Gastroesophageal sphincter (tissue), 4 donors: ENCODE measurements around the gene PCDH12. TPM values are rescaled to one million over a fixed set of nuclear protein-coding genes. Genes with fewer than 3 reads are reported as not detected.

ENCODE experiments used
- ATAC-seq: fragments of 150-250 bp; one replicate; pipeline ENCODE4 v1.9.1; 2016; ENCODE audit warnings: mild to moderate bottlenecking, moderate library complexity
- H3K27ac ChIP-seq, 4 donors: fragments of 200-600 bp; sonication (generic) in 3 of 4; 1 replicate in 3 of 4; 2 replicates in 1 of 4; pipeline ENCODE4 v1.5.1; 2016 to 2019
- H3K27me3 ChIP-seq: fragments of 200-600 bp; sonication (generic); one replicate; pipeline ENCODE4 v1.5.1; 2019
- H3K36me3 ChIP-seq, 2 donors: fragments of 200-600 bp; sonication (generic); one replicate each; pipeline ENCODE4 v1.5.1; 2019; ENCODE audit warnings: control low read depth in 1 of 2
- H3K4me1 ChIP-seq, 3 donors: fragments of 200-600 bp; sonication (generic); 1 replicate in 2 of 3; 2 replicates in 1 of 3; pipeline ENCODE4 v1.5.1; 2016 to 2019; ENCODE audit warnings: control low read depth in 2 of 3
- H3K4me3 ChIP-seq, 2 donors: fragments of 200-600 bp; sonication (generic); one replicate each; pipeline ENCODE4 v1.5.1; 2019; ENCODE audit warnings: mild to moderate bottlenecking in 1 of 2, moderate library complexity in 1 of 2
- H3K9me3 ChIP-seq, 3 donors: fragments of 200-600 bp; sonication (generic); one replicate each; pipeline ENCODE4 v1.5.1; 2017 to 2019; ENCODE audit warnings: control low read depth in 2 of 3
- EP300 ChIP-seq: sonication (generic); formaldehyde crosslinking; IDR thresholded peaks from one replicate; pipeline ENCODE4 v1.6.1; 2017; ENCODE audit warnings: antibody characterized with exemption, mild to moderate bottlenecking
- POLR2A ChIP-seq, 2 donors: fragments of 450-650 bp; IDR thresholded peaks; one replicate each; pipeline ENCODE4 v1.6.1; 2017; ENCODE audit warnings: antibody characterized with exemption in 2 of 2, mild to moderate bottlenecking in 2 of 2, moderate library complexity in 1 of 2
- POLR2AphosphoS5 ChIP-seq: sonication (generic); formaldehyde crosslinking; IDR thresholded peaks from one replicate; pipeline ENCODE4 v1.6.1; 2017; ENCODE audit warnings: antibody characterized with exemption
- WGBS, 2 donors: methylation state at CpG; one replicate each; pipeline ENCODE4 v1.1.5; 2018; ENCODE audit warnings: low coverage in 1 of 2; 5-methylcytosine and 5-hydroxymethylcytosine counted together
- total RNA-seq, 4 donors: library from RNA; depleted of rRNA; stranded (reverse); fragments of >200 nt; gene quantifications; one replicate each; pipeline ENCODE4 v1.1.0, GENCODE V29; 2016
- TF ChIP-seq, protein P1 (sequence below), 4 experiments: fragments of 200-600 bp in 2 of 4; fragments of 450-650 bp in 2 of 4; sonication (generic) in 1 of 4; IDR thresholded peaks; one replicate each; pipeline ENCODE4 v1.5.1; 2017 to 2019; ENCODE audit warnings: antibody characterized with exemption in 4 of 4, mild to moderate bottlenecking in 2 of 4, moderate library complexity in 2 of 4

PCDH12 gene
- total RNA-seq, 4 donors from 2014 or later = 4.2 to 6.8 (median 6.0) TPM

DNA sequence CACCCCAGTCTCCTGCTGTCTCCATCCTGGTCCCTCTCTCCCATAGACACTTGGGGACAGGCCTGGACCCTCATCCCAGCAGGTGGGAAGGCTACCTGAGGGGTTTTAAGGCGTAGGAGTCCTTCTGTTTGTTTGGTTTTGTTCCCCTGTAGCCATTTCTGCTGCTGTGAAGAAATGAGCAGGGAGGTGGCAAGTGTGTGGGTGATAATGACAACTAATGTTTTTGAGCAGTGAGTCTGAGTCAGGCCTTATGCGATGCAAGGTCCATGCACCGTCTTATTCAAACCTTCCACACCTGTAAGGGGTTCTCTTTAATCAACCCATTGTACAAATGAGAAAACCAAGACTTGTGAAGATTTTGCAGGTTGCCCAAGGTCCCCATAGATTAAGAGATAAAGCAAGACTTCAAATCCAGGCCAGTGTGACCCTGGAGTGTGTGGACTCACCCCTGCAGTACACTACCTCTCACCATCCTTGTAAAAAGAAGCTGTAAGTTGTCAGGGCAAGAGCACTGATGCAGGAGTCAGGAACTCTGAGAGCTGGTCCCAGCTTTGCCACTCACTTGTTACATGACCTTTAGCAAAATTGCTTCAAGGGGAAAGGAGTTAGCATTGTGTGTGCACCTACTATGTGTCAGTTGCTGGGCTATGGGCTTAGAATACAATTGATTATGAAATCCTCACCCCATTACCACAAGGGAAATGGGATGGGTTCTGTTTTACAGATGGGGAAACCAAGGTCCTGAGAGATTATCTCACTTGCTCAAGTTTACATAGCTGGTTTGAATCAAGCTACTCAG, 7.6 kb downstream of the PCDH12 start:
- TF ChIP-seq, protein P1, sequence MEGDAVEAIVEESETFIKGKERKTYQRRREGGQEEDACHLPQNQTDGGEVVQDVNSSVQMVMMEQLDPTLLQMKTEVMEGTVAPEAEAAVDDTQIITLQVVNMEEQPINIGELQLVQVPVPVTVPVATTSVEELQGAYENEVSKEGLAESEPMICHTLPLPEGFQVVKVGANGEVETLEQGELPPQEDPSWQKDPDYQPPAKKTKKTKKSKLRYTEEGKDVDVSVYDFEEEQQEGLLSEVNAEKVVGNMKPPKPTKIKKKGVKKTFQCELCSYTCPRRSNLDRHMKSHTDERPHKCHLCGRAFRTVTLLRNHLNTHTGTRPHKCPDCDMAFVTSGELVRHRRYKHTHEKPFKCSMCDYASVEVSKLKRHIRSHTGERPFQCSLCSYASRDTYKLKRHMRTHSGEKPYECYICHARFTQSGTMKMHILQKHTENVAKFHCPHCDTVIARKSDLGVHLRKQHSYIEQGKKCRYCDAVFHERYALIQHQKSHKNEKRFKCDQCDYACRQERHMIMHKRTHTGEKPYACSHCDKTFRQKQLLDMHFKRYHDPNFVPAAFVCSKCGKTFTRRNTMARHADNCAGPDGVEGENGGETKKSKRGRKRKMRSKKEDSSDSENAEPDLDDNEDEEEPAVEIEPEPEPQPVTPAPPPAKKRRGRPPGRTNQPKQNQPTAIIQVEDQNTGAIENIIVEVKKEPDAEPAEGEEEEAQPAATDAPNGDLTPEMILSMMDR (IDR thresholded peaks at IDR 0.05) = no peak
- TF ChIP-seq EP300 (no peak), POLR2A (IDR thresholded peaks at IDR 0.05) (no peak), POLR2AphosphoS5 (no peak)
- Histone ChIP-seq H3K27me3 (no peaks in the 10 kb centered on the region), H3K36me3 (peaks cover 0 to 21% of the 10 kb centered on the region in 2 donors), H3K9me3 (no peaks in the 10 kb centered on the region), H3K4me1 (peaks cover 0 to 16% (median 5%) of the 10 kb centered on the region in 3 donors), H3K27ac (no peak overlapping the region), H3K4me3 (no peak overlapping the region)
- no peak for ATAC-seq
- 93% methylated on average over 2 to 3 of the region's 3 CpGs for WGBS, 2 donors

- no peak overlapping the region for H3K4me3 ChIP-seq
- ATAC-seq = no peak
- WGBS, 2 donors = 83% methylated on average over 1 of the region's 2 CpGs; no CpG with 5 or more reads in 1 of the 2 donors
- no peaks in the 10 kb centered on the region for H3K9me3 ChIP-seq
- TF ChIP-seq EP300 (no peak), POLR2A (IDR thresholded peaks at IDR 0.05) (no peak), POLR2AphosphoS5 (no peak)
- TF ChIP-seq, protein P1 (IDR thresholded peaks at IDR 0.05) = no peak
- H3K4me1 ChIP-seq = peaks cover 0 to 17% (median 6%) of the 10 kb centered on the region in 3 donors
- H3K27ac ChIP-seq = no peak overlapping the region
- peaks cover 0 to 16% of the 10 kb centered on the region in 2 donors for H3K36me3 ChIP-seq
- no peaks in the 10 kb centered on the region for H3K27me3 ChIP-seq
Observed at GRCh38 chr5:141949511-141949910, 8.5 kb downstream of the PCDH12 start.

GRCh38 chr5:141948812-141949211, 9.2 kb downstream of the PCDH12 start:
- TF ChIP-seq POLR2A (IDR thresholded peaks at IDR 0.05) (no peak), POLR2AphosphoS5 (no peak), EP300 (no peak)
- TF ChIP-seq, protein P1 (IDR thresholded peaks at IDR 0.05) = no peak
- Histone ChIP-seq H3K4me3 (no peak overlapping the region), H3K36me3 (peaks cover 0 to 16% of the 10 kb centered on the region in 2 donors), H3K27ac (no peak overlapping the region), H3K4me1 (peaks cover 0 to 17% (median 6%) of the 10 kb centered on the region in 3 donors), H3K9me3 (no peaks in the 10 kb centered on the region), H3K27me3 (no peaks in the 10 kb centered on the region)
- 83% methylated on average over 2 of the region's 2 CpGs; no CpG with 5 or more reads in 1 of the 2 donors for whole genome bisulfite sequencing, 2 donors
- no peak for ATAC-seq

DNA sequence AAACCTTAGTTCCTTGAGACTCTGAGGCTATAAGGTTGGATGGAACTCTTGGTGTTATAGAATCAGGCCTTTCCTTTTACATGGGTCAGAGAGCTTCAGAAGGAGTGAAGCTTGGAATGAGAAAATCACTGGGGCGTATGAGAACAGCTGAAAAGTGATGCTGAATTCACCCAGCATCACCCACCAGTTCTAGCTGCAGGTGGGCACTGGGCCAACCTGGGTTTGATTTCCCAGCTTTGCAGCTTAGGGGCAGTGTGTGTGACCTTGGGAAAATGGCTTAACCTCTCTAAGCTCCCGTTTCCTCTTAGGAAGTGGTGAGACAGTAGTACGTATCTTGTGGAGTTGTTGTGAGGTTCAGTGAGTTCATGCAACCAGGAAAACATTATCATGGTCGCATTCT, 10.7 kb downstream of the PCDH12 start:
- no peaks in the 10 kb centered on the region for H3K9me3 ChIP-seq
- ATAC-seq = no peak
- 80 to 86% methylated on average over 1 to 3 of the region's 4 CpGs for WGBS, 2 donors

More for the DNA sequence above, 10.7 kb downstream of the PCDH12 start:
- Histone ChIP-seq H3K4me1 (peaks cover 0 to 20% (median 6%) of the 10 kb centered on the region in 3 donors), H3K27me3 (no peaks in the 10 kb centered on the region), H3K27ac (no peak overlapping the region), H3K4me3 (no peak overlapping the region), H3K36me3 (peaks cover 0 to 16% of the 10 kb centered on the region in 2 donors)
- TF ChIP-seq POLR2AphosphoS5 = no peak
- TF ChIP-seq POLR2A (IDR thresholded peaks at IDR 0.05) = no peak
- TF ChIP-seq, protein P1 (IDR thresholded peaks at IDR 0.05) = no peak
- no peak for TF ChIP-seq EP300
